Calu3 (cell line): ENCODE measurements around the gene RB1. TPM values are rescaled to one million over a fixed set of nuclear protein-coding genes. Genes with fewer than 3 reads are reported as not detected.

Experiments used
- BruUV-seq: library from RNA; stranded (reverse); fragments of 400-500 nt; replicated peaks from 2 replicates; lab custom pipeline; 2021; lab: Mats Ljungman, UMichigan
- CTCF ChIA-PET: fragments of 300-600 bp; sonication (Branson Sonifier 250); formaldehyde crosslinking; loops from one replicate; lab custom pipeline; 2022; ENCODE audit warnings: antibody characterized with exemption; lab: Charles Lee
- DNase-seq: peaks from one replicate; pipeline ENCODE4 v3.0.0; 2022
- H3K27ac Mint-ChIP-seq: one replicate; pipeline ENCODE4 v1.8.0; 2022; ENCODE audit warnings: mixed read lengths; ENCODE audit not compliant: unreplicated experiment
- H3K27me3 Mint-ChIP-seq: one replicate; pipeline ENCODE4 v1.8.0; 2022; ENCODE audit warnings: mixed read lengths; ENCODE audit not compliant: unreplicated experiment
- H3K36me3 Mint-ChIP-seq: one replicate; pipeline ENCODE4 v1.8.0; 2022; ENCODE audit warnings: mild to moderate bottlenecking, moderate library complexity, mixed read lengths; ENCODE audit not compliant: insufficient read depth, unreplicated experiment
- H3K4me1 Mint-ChIP-seq: one replicate; pipeline ENCODE4 v1.8.0; 2022; ENCODE audit warnings: mild to moderate bottlenecking, low read depth, mixed read lengths; ENCODE audit not compliant: unreplicated experiment
- H3K4me3 Mint-ChIP-seq: one replicate; pipeline ENCODE4 v1.8.0; 2022; ENCODE audit warnings: mild to moderate bottlenecking, low read depth, moderate library complexity, mixed read lengths; ENCODE audit not compliant: unreplicated experiment
- H3K9me3 Mint-ChIP-seq: one replicate; pipeline ENCODE4 v1.8.0; 2022; ENCODE audit warnings: low read depth, mixed read lengths; ENCODE audit not compliant: unreplicated experiment
- intact Hi-C: fragments of 100-400 bp; cut with micrococcal nuclease; formaldehyde crosslinking; loops from one replicate; pipeline ENCODE4 v1.10.0; 2022; ENCODE audit not compliant: unreplicated experiment
- total RNA-seq: library from RNA; stranded (reverse); gene quantifications from 2 replicates; pipeline ENCODE4 v1.2.3, GENCODE V29; 2022
- TF ChIP-seq, protein P1 (sequence below): fragments of 200-600 bp; IDR thresholded peaks from one replicate; pipeline ENCODE4 v1.8.0; 2022; ENCODE audit warnings: antibody characterized with exemption; ENCODE audit not compliant: unreplicated experiment

The RB1 gene
- total RNA-seq, 1 experiment from 2014 or later: 38.8 TPM

DNA sequence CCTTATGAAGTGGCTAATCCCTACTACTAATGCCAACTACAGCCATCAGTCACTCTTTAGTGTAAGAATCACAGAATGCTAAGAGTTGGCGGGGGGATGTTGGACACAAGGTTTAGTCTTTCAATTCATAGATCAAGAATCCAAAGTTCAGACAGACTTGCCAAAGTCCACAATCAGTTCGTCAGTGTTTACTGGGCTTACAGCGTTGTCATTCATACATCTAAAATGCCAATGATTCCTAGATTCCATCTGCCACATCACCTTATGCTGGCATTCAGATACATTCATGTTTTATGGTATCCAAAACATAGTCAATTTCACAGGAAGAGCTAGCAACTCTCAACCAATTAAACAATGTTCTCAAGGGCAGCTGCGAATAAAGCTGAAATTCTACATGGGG, 211.2 kb downstream of the RB1 start:
- Mint-ChIP-seq H3K9me3 (no peaks in the 10 kb centered on the region), H3K36me3 (no peaks in the 10 kb centered on the region), H3K4me3 (no peak overlapping the region), H3K27ac (no peak overlapping the region), H3K27me3 (no peaks in the 10 kb centered on the region), H3K4me1 (no peaks in the 10 kb centered on the region)
- CTCF ChIA-PET: no interaction called here
- DNase-seq: no peak
- TF ChIP-seq, protein P1, sequence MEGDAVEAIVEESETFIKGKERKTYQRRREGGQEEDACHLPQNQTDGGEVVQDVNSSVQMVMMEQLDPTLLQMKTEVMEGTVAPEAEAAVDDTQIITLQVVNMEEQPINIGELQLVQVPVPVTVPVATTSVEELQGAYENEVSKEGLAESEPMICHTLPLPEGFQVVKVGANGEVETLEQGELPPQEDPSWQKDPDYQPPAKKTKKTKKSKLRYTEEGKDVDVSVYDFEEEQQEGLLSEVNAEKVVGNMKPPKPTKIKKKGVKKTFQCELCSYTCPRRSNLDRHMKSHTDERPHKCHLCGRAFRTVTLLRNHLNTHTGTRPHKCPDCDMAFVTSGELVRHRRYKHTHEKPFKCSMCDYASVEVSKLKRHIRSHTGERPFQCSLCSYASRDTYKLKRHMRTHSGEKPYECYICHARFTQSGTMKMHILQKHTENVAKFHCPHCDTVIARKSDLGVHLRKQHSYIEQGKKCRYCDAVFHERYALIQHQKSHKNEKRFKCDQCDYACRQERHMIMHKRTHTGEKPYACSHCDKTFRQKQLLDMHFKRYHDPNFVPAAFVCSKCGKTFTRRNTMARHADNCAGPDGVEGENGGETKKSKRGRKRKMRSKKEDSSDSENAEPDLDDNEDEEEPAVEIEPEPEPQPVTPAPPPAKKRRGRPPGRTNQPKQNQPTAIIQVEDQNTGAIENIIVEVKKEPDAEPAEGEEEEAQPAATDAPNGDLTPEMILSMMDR: no peak
- BruUV-seq: no TSS peak
- intact Hi-C loops: no loop called here

DNA sequence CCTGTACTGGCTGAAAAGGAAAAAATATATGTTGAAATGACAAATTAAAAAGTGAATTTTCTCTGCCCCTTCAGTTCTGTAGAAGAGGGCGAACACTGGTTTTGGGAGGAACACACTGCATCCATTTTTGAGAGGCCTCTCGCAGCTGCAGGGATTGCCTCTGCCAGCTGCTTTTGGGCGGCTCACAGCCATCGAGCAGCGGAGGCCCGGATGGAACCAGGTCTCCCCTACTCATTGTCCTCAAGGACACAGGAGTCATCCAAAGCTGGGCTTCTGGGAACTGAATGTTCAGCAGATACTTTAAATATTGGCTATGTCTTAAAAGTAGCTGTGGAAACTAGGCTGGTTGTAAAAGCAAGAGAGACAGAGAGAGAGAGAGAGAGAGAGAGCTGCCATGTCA, 212.2 kb downstream of the RB1 start:
- no peak for DNase-seq
- CTCF ChIA-PET: no interaction called here
- no TSS peak for BruUV-seq
- Mint-ChIP-seq H3K27ac (no peak overlapping the region), H3K36me3 (no peaks in the 10 kb centered on the region), H3K9me3 (no peaks in the 10 kb centered on the region), H3K4me3 (no peak overlapping the region), H3K27me3 (no peaks in the 10 kb centered on the region), H3K4me1 (no peaks in the 10 kb centered on the region)
- TF ChIP-seq, protein P1: no peak
- intact Hi-C loops: no loop called here

DNA sequence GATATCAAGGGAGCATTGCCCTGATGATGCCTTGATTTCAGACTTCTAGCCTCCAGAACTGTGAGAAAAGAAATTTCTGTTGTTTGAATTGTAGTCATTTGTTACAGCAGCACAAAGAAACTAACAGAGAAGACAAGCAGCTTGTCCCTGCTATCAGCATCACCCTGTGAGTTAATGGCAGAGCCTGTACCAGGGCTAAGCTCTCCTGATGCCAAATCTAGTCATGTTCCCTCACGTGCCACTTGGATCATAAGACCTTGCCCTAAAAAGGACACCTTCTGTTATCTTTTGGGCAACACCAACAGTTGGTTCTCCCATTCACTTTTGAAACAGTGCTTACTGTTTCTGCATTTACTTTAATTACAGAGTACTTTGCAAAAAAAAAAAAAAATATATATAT, 214.5 kb downstream of the RB1 start:
- TF ChIP-seq, protein P1: no peak
- no TSS peak for BruUV-seq
- Mint-ChIP-seq H3K4me3 (no peak overlapping the region), H3K27ac (no peak overlapping the region), H3K36me3 (no peaks in the 10 kb centered on the region), H3K9me3 (no peaks in the 10 kb centered on the region), H3K27me3 (no peaks in the 10 kb centered on the region), H3K4me1 (no peaks in the 10 kb centered on the region)
- intact Hi-C loops: no loop called here
- CTCF ChIA-PET: no interaction called here
- DNase-seq: no peak

DNA sequence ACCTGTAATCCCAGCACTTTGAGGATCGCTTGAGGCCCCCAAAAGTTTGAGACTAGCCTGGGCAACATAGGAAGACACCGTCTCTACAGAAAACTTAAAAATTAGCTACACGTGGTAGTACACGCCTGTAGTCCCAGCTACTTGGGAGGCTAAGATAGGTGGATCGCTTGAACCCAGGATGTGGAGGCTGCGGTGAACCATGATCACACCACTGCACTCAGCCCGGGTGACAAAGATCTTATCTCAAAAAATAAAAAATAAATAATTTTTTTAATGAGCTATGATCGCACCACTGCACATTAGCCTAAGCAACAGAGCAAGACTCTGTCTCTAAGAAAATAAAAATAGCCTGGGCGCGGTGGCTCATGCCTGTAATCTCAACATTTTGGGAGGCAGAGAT, 222.7 kb downstream of the RB1 start:
- no peaks in the 10 kb centered on the region for H3K27me3 Mint-ChIP-seq
- H3K9me3 Mint-ChIP-seq: no peaks in the 10 kb centered on the region
- H3K27ac Mint-ChIP-seq: no peak overlapping the region
- TF ChIP-seq, protein P1: no peak
- CTCF ChIA-PET: no interaction called here
- H3K4me1 Mint-ChIP-seq: peaks cover 8% of the 10 kb centered on the region
- no peaks in the 10 kb centered on the region for H3K36me3 Mint-ChIP-seq
- BruUV-seq: no TSS peak
- intact Hi-C loops: no loop called here
- H3K4me3 Mint-ChIP-seq: no peak overlapping the region
- DNase-seq: no peak
